Ascending aorta (tissue), 2 donors: ENCODE results near the gene SH3PXD2A. TPM values are rescaled to one million over a fixed set of nuclear protein-coding genes. Genes with fewer than 3 reads are reported as not detected.

Experiments
- DNase-seq, 2 donors: peaks; one replicate each; pipeline ENCODE4 v3.0.0-alpha.2; 2019; ENCODE audit warnings: low spot score in 2 of 2
- H3K27ac ChIP-seq, 2 donors: fragments of 200-600 bp; sonication (generic); one replicate each; pipeline ENCODE4 v1.5.1; 2016 to 2017; ENCODE audit warnings: mild to moderate bottlenecking in 1 of 2
- H3K27me3 ChIP-seq: fragments of 200-600 bp; sonication (generic); one replicate; pipeline ENCODE4 v1.5.1; 2017
- H3K36me3 ChIP-seq, 2 donors: fragments of 200-600 bp; sonication (generic); one replicate each; pipeline ENCODE4 v1.5.1; 2016
- H3K4me1 ChIP-seq, 2 donors: fragments of 200-600 bp; sonication (generic); one replicate each; pipeline ENCODE4 v1.5.1; 2016 to 2017; ENCODE audit warnings: mild to moderate bottlenecking in 1 of 2
- H3K4me3 ChIP-seq, 2 donors: fragments of 200-600 bp; sonication (generic); one replicate each; pipeline ENCODE4 v1.5.1; 2016 to 2017; ENCODE audit warnings: mild to moderate bottlenecking in 1 of 2
- H3K9me3 ChIP-seq, 2 donors: fragments of 200-600 bp; sonication (generic); one replicate each; pipeline ENCODE4 v1.5.1; 2016
- intact Hi-C: fragments of 100-400 bp; cut with DNase I; formaldehyde crosslinking; loops from one replicate; pipeline ENCODE4 v1.15.1; 2023
- total RNA-seq: library from RNA; depleted of rRNA; stranded (reverse); fragments of >200 nt; gene quantifications from one replicate; pipeline ENCODE4 v1.1.0, GENCODE V29; 2016
- TF ChIP-seq, protein P1 (sequence below), 3 experiments: fragments of 200-600 bp in 2 of 3; fragments of 450-650 bp in 1 of 3; sonication (generic) in 2 of 3; IDR thresholded peaks; one replicate each; pipeline ENCODE4 v1.5.1; 2016 to 2019; ENCODE audit warnings: antibody characterized with exemption in 3 of 3, mild to moderate bottlenecking in 1 of 3, moderate library complexity in 1 of 3

Gene SH3PXD2A
- total RNA-seq, 1 donor from 2014 or later = 50.0 TPM

DNA sequence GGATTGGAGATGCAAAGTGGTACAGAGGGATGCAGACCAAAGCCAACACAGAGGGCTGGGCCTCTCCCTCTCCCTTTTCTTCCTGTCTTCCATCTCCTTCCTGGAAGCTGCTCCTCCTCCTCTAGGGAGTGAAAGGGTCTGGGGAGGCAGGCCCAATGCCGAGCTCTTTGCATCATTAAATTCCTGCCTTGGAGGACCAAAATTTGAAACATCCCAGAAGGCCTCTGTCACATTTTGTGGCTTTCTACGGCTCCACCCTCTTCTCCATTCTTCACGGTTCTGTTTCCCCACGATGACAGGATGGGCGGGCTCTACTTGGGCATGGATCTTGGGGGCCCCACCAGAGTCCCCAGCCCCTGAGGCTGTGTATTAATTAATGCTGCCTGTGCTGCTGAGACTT lies 285.5 kb downstream of the SH3PXD2A start:
- no peaks in the 10 kb centered on the region for H3K9me3 ChIP-seq
- H3K27ac ChIP-seq = no peak overlapping the region

DNA sequence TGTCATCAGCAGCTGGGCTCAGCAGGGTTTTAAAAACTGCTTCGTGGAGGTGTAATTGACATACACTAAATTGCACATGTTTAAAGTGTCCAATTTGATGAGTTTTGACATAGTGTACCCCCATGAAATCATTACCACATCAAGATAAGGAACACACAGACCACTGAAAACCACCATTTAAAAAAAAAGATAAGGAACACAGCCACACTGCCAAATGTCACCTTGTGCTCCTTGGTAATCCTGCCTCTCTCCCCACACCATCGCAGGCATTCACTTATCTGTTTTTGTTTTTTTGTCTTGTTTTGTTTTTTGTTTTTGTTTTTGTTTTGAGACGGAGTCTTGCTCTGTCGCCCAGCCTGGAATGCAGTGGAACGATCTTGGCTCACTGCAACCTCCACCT lies 286.9 kb downstream of the SH3PXD2A start:
- H3K36me3 ChIP-seq = no peaks in the 10 kb centered on the region
- H3K4me1 ChIP-seq = no peaks in the 10 kb centered on the region
- H3K9me3 ChIP-seq = no peaks in the 10 kb centered on the region
- H3K27ac ChIP-seq = no peak overlapping the region
- TF ChIP-seq, protein P1, sequence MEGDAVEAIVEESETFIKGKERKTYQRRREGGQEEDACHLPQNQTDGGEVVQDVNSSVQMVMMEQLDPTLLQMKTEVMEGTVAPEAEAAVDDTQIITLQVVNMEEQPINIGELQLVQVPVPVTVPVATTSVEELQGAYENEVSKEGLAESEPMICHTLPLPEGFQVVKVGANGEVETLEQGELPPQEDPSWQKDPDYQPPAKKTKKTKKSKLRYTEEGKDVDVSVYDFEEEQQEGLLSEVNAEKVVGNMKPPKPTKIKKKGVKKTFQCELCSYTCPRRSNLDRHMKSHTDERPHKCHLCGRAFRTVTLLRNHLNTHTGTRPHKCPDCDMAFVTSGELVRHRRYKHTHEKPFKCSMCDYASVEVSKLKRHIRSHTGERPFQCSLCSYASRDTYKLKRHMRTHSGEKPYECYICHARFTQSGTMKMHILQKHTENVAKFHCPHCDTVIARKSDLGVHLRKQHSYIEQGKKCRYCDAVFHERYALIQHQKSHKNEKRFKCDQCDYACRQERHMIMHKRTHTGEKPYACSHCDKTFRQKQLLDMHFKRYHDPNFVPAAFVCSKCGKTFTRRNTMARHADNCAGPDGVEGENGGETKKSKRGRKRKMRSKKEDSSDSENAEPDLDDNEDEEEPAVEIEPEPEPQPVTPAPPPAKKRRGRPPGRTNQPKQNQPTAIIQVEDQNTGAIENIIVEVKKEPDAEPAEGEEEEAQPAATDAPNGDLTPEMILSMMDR (IDR thresholded peaks at IDR 0.05) = no peak
- no peak for DNase-seq
- intact Hi-C loops = no loop called here
- H3K4me3 ChIP-seq = no peak overlapping the region
- no peaks in the 10 kb centered on the region for H3K27me3 ChIP-seq

More for the DNA sequence above, 285.5 kb downstream of the SH3PXD2A start:
- no peak overlapping the region for H3K4me3 ChIP-seq
- intact Hi-C loops = no loop called here
- H3K36me3 ChIP-seq = no peaks in the 10 kb centered on the region
- DNase-seq = no peak
- no peaks in the 10 kb centered on the region for H3K4me1 ChIP-seq
- TF ChIP-seq, protein P1 (IDR thresholded peaks at IDR 0.05) = no peak
- H3K27me3 ChIP-seq = no peaks in the 10 kb centered on the region

DNA sequence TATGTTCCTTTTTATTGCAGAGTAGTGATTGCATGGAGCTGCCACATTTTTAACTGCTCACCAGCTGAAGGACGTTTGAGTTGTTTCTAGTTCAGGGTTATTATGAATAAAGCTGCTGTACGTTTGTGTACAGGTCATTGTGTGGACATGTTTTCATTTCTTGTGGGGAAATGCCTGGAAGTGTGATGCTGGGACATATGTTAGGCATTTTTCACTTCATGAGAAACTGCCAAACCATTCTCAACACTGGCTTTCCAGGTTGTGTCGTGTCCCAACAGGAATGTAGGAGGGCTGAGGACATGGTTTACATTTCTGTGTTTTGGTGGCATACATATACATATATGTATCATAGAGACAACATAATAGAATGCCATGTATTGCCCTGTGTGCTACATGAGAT lies 288.8 kb downstream of the SH3PXD2A start:
- no peak for DNase-seq
- Histone ChIP-seq H3K27me3 (no peaks in the 10 kb centered on the region), H3K4me3 (no peak overlapping the region), H3K9me3 (no peaks in the 10 kb centered on the region), H3K36me3 (no peaks in the 10 kb centered on the region), H3K4me1 (no peaks in the 10 kb centered on the region), H3K27ac (no peak overlapping the region)
- intact Hi-C loops = no loop called here
- TF ChIP-seq, protein P1 (IDR thresholded peaks at IDR 0.05) = no peak

DNA sequence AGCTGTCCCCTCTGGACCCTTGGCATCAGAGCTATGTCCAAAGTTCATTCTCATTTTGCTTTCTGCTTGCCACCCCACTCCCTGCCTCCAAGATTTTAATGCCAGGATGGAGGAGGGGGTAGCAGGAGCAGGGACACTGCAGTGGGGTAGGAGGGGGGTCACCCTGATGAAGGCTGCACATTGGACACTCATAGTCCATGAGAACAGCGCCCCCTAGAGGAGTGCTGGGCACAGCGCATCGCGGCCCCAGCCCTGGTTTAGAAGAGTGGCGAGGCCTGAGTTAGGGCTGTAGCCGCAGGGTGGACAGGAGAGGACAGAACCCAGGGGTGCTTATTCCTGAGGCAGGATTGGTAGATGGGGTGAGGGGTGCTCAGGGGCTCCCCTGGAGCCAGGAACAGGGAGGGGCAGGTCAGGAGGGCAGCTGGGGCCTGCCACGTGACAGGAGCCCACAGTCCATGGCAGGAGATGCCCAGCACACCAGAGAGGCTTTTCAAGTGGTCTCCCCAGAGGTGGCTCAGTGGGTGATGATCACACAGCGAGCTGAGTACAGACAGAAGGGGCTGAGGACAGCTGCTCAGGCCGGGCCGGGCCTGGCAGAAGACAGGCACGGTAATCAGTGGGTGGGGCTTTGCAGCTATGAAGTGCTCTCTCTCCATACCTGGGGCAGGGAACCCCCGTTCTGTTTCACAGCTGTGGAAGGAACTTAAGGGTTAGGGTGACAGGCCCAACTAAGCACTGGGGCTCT lies 290.4 kb downstream of the SH3PXD2A start:
- H3K4me3 ChIP-seq = no peak overlapping the region
- H3K4me1 ChIP-seq = no peaks in the 10 kb centered on the region
- H3K9me3 ChIP-seq = no peaks in the 10 kb centered on the region
- no peaks in the 10 kb centered on the region for H3K36me3 ChIP-seq
- no peaks in the 10 kb centered on the region for H3K27me3 ChIP-seq
- DNase-seq = no peak
- intact Hi-C loops = no loop called here
- TF ChIP-seq, protein P1 (IDR thresholded peaks at IDR 0.05) = peak in 2 of 3 experiments; percentile 11 to 30
- H3K27ac ChIP-seq = no peak overlapping the region

DNA sequence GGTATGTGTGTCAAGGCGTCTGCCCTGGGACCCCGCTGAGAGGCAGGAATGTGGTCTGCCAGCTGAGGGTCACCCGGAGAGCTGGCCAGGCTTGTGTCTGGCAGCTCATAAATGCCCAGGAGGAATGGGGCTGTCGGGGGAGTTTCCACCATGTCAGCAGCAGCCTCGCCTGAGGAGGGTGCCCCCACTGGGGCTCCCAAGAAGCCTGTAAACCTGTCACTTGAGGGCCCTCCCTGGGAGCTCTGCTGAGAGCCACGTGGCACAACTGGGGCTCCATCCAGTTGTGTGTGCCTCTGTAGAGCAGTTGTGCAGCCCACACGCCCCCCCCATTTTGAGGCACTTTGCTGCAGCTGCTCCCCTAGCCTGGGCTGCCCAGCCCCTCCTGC lies 291.3 kb downstream of the SH3PXD2A start:
- no peak overlapping the region for H3K4me3 ChIP-seq
- H3K4me1 ChIP-seq = no peaks in the 10 kb centered on the region
- H3K27ac ChIP-seq = no peak overlapping the region
- DNase-seq = no peak
- no peaks in the 10 kb centered on the region for H3K9me3 ChIP-seq
- no peaks in the 10 kb centered on the region for H3K27me3 ChIP-seq
- TF ChIP-seq, protein P1 (IDR thresholded peaks at IDR 0.05) = no peak
- H3K36me3 ChIP-seq = no peaks in the 10 kb centered on the region
- intact Hi-C loops = no loop called here
